GM20000 (cell line): ENCODE measurements around the gene EEF2KMT.
"Not testable (repeated sequence)": the region's sequence is repeated elsewhere in the genome, so short reads cannot be mapped to it uniquely, and the experiment has no call there.

Source experiments
- DNase-seq: peaks from one replicate; pipeline ENCODE4 v3.0.0; 2012; ENCODE audit warnings: low spot score
- CTCF ChIP-seq: IDR thresholded peaks from 2 replicates; pipeline ENCODE4 v1.5.1; 2012; ENCODE audit warnings: mild to moderate bottlenecking, control low read depth; ENCODE audit errors: extremely low read depth, missing control alignments

Gene EEF2KMT

GRCh38 chr16:5097470-5098220 lies at the start of gene EEF2KMT:
EEF2KMT (minus strand) TSS chr16:5097795; CDS start chr16:5097739, 56 bp downstream.
- DNase-seq = peak; percentile 95

GRCh38 chr16:5144621-5144956 lies 47.0 kb upstream of the EEF2KMT start:
- not testable (repeated sequence) for DNase-seq

GRCh38 chr16:5143761-5144620 lies 46.4 kb upstream of the EEF2KMT start:
- DNase-seq = no peak
- no peak for TF ChIP-seq CTCF

GRCh38 chr16:5140151-5140550 lies 42.6 kb upstream of the EEF2KMT start:
- not testable (repeated sequence) for DNase-seq

- DNase-seq = not testable (repeated sequence)
These were observed 37.3 kb upstream of the EEF2KMT start for GRCh38 chr16:5134739-5135452.

GRCh38 chr16:5132915-5133600 lies 35.5 kb upstream of the EEF2KMT start:
- DNase-seq = not testable (repeated sequence)

- not testable (repeated sequence) for DNase-seq
These were observed 33.9 kb upstream of the EEF2KMT start for GRCh38 chr16:5131467-5132004.

- not testable (repeated sequence) for DNase-seq
These were observed 19.9 kb upstream of the EEF2KMT start for GRCh38 chr16:5117300-5118087.

GRCh38 chr16:5116780-5117295 lies 19.2 kb upstream of the EEF2KMT start:
- DNase-seq = not testable (repeated sequence)

GRCh38 chr16:5110933-5111332 lies 13.3 kb upstream of the EEF2KMT start:
- not testable (repeated sequence) for DNase-seq

- no peak for DNase-seq
- TF ChIP-seq CTCF = no peak
These were observed 11.0 kb upstream of the EEF2KMT start for GRCh38 chr16:5108505-5109158.

- not testable (repeated sequence) for DNase-seq
These were observed 7.4 kb upstream of the EEF2KMT start for GRCh38 chr16:5105039-5105438.

- DNase-seq = not testable (repeated sequence)
These were observed 5.9 kb upstream of the EEF2KMT start for GRCh38 chr16:5103296-5104032.

- not testable (repeated sequence) for DNase-seq
These were observed 1.6 kb upstream of the EEF2KMT start for GRCh38 chr16:5099174-5099573.
